AG04449 (cell line): Measurements from ENCODE around the gene NFRKB.

ENCODE experiments used
- CTCF ChIA-PET: fragments of 350-600 bp; formaldehyde crosslinking; extraction: SDS; loops from one replicate; lab custom pipeline; 2021; ENCODE audit warnings: antibody characterized with exemption; lab: Yijun Ruan, JAX
- POLR2A ChIA-PET: fragments of 400-600, 350-600 bp; formaldehyde crosslinking; extraction: SDS; loops from one replicate; lab custom pipeline; 2020; ENCODE audit warnings: antibody characterized with exemption, inconsistent platforms; lab: Yijun Ruan, JAX
- DNase-seq: peaks from one replicate; pipeline ENCODE4 v3.0.0-alpha.2; 2010; ENCODE audit warnings: low read depth, low spot score
- H3K4me3 ChIP-seq: 2 replicates; pipeline ENCODE4 v1.5.1; 2011; ENCODE audit warnings: low read depth, mild to moderate bottlenecking, control low read depth, low read length
- CTCF ChIP-seq: IDR thresholded peaks from one replicate; pipeline ENCODE4 v1.5.1; 2011; ENCODE audit warnings: mild to moderate bottlenecking, moderate library complexity, low read length, control low read depth, inconsistent platforms; ENCODE audit not compliant: insufficient read depth; ENCODE audit errors: missing control alignments

NFRKB gene

GRCh38 chr11:129935723-129936122 lies 40.3 kb upstream of the NFRKB start:
- ChIA-PET POLR2A (no interaction called here), CTCF (interaction anchor here (1.0 to 3.4 kb wide), 4 partner anchors 10 to 196 kb away, joined by 4 to 12 read pairs (median 5); no protein-coding TSS in a partner anchor)
- DNase-seq: no peak
- TF ChIP-seq CTCF: no peak
- no peak overlapping the region for H3K4me3 ChIP-seq

- CTCF ChIA-PET: interaction anchor here (1.2 to 3.4 kb wide), 3 partner anchors 8 to 198 kb away, joined by 6 to 13 read pairs (median 12); no protein-coding TSS in a partner anchor
- no peak for TF ChIP-seq CTCF
- no peak for DNase-seq
- H3K4me3 ChIP-seq: no peak overlapping the region
- POLR2A ChIA-PET: no interaction called here
Measured at GRCh38 chr11:129933891-129934290, 38.5 kb upstream of the NFRKB start.

- no peak for TF ChIP-seq CTCF
- ChIA-PET POLR2A (no interaction called here), CTCF (interaction anchor here (1.1 to 3.4 kb wide), 3 partner anchors 10 to 199 kb away, joined by 5 to 13 read pairs (median 12); no protein-coding TSS in a partner anchor)
- no peak overlapping the region for H3K4me3 ChIP-seq
- DNase-seq: no peak
Measured at GRCh38 chr11:129933262-129933661, 37.9 kb upstream of the NFRKB start.

GRCh38 chr11:129932381-129933067 lies 37.1 kb upstream of the NFRKB start:
- no peak for TF ChIP-seq CTCF
- ChIA-PET CTCF (interaction anchor here (1.0 to 3.1 kb wide), 4 partner anchors 9 to 199 kb away, joined by 3 to 13 read pairs (median 4); no protein-coding TSS in a partner anchor), POLR2A (no interaction called here)
- H3K4me3 ChIP-seq: no peak overlapping the region
- no peak for DNase-seq

- POLR2A ChIA-PET: no interaction called here
- DNase-seq: no peak
- TF ChIP-seq CTCF: no peak
- CTCF ChIA-PET: interaction anchor here (1.0 to 12.7 kb wide), 2 partner anchors 10 to 199 kb away, joined by 3 to 489 read pairs; no protein-coding TSS in a partner anchor
- H3K4me3 ChIP-seq: no peak overlapping the region
Measured at GRCh38 chr11:129930743-129931142, 35.4 kb upstream of the NFRKB start.

GRCh38 chr11:129930296-129930695 lies 34.9 kb upstream of the NFRKB start:
- TF ChIP-seq CTCF: no peak
- H3K4me3 ChIP-seq: no peak overlapping the region
- POLR2A ChIA-PET: no interaction called here
- DNase-seq: no peak
- CTCF ChIA-PET: interaction anchor here (1.0 to 12.7 kb wide), 2 partner anchors 11 to 199 kb away, joined by 3 to 489 read pairs; no protein-coding TSS in a partner anchor
